ENCODE data around the gene SCAANT1.

SCAANT1 gene

GRCh38 chr3:63932509-63933212, 20.5 kb upstream of the SCAANT1 start:
- peaks cover 31% of the 10 kb centered on the region for H3K4me1 ChIP-seq (ENCODE audit: control insufficient read depth, insufficient read depth, low read length)
- no peak overlapping the region for H3K9ac ChIP-seq (ENCODE audit: low read length)
- peaks cover 11% of the 10 kb centered on the region for H3K36me3 ChIP-seq (ENCODE audit: control insufficient read depth, insufficient read depth, low read length, severe bottlenecking)
- H3K4me3 ChIP-seq (ENCODE audit: low read length): no peak overlapping the region
- no peaks in the 10 kb centered on the region for H3K9me3 ChIP-seq (ENCODE audit: control insufficient read depth, low read length)
- no peaks in the 10 kb centered on the region for H3K27me3 ChIP-seq (replicated peaks; ENCODE audit: control insufficient read depth, insufficient read depth, low read length)
- DNase-seq (ENCODE audit: low read depth): no peak

DNA sequence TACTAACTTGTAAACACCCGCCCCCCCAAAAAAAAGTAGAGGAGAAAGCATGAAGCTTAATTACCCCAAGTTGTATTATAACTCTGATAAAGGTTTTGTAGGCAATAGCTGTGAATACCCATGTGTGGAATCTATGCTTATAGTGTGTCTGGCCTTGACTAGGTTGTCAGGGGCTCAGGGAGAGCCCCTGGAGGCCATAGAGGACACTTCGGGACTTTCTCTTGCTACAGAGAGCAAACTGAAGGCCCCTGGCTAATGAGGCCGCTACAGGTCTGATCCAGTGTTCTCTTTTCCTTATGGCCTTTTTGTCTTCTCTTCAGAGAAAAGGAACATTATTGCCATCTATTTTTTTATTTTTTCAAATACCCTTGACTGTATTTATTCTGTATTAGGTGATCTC, 19.1 kb upstream of the SCAANT1 start:
- peaks cover 13% of the 10 kb centered on the region for H3K36me3 ChIP-seq (ENCODE audit: control insufficient read depth, insufficient read depth, low read length, severe bottlenecking)
- no peak for DNase-seq (ENCODE audit: low read depth)
- H3K4me3 ChIP-seq (ENCODE audit: low read length): no peak overlapping the region
- H3K9me3 ChIP-seq (ENCODE audit: control insufficient read depth, low read length): no peaks in the 10 kb centered on the region
- no peaks in the 10 kb centered on the region for H3K27me3 ChIP-seq (replicated peaks; ENCODE audit: control insufficient read depth, insufficient read depth, low read length)
- no peak overlapping the region for H3K9ac ChIP-seq (ENCODE audit: low read length)
- H3K4me1 ChIP-seq (ENCODE audit: control insufficient read depth, insufficient read depth, low read length): peaks cover 31% of the 10 kb centered on the region

DNA sequence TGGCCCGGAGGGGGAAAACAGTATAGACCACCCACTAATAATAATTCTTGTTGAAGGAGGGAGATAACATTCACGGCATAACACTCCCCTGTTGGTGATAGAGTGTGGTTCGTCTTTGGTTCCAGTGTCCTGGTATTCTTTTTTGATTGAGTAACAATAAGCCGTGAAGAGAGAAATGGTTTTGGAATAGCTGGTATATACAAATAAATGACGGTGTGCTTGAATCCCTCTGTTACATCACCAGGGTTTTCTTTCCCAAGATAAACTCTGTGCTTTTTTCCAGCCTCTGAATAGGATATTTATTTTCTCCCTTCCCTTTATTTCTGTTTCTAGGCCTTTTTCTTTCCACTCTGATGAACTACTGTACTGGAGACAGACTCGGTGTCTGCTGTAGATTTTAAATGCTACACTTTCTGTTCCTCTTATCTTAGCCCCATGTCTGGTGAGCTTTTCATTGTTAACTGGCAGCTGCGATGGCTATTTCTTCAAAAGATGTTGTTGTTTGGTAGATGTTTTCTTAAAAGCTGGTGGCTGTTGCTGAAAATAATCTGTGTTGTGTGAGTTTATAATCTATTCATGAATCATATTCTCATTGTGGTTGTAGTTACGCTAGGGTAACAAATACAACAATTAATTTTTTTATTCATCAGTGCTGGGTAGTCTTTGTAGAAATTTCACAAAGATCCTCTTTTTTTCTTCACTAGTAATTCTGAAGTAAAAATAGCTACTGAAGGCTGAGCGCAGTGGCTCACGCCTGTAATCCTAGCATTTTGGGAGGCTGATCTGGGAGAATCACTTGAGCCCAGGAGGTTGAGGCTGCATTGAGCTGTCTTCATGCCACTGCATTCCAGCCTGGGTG, 15.5 kb upstream of the SCAANT1 start:
- no peaks in the 10 kb centered on the region for H3K27me3 ChIP-seq (replicated peaks; ENCODE audit: control insufficient read depth, insufficient read depth, low read length)
- no peak overlapping the region for H3K9ac ChIP-seq (ENCODE audit: low read length)
- peaks cover 47% of the 10 kb centered on the region for H3K36me3 ChIP-seq (ENCODE audit: control insufficient read depth, insufficient read depth, low read length, severe bottlenecking)
- H3K9me3 ChIP-seq (ENCODE audit: control insufficient read depth, low read length): no peaks in the 10 kb centered on the region
- no peak for DNase-seq (ENCODE audit: low read depth)
- H3K4me3 ChIP-seq (ENCODE audit: low read length): no peak overlapping the region
- H3K4me1 ChIP-seq (ENCODE audit: control insufficient read depth, insufficient read depth, low read length): peaks cover 3% of the 10 kb centered on the region

DNA sequence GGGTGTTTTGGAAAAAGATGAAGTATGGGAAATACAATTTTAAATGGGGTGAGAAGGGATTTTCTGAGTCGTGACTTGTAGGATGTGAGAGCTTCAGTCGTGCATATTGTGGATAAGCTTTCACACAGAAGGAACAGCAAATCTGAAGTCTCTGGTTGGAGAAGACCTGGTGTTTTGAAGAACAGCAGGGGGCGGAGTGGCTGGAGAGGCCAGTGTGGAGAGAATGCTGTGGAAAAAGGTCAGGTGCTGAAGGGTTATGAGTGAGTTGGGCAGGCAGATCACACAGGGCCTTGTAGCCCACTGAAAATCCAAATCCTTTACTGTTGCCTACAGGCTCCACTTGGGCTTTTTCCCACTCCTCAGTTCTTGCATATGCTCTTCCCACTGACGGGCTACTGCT, 14.1 kb upstream of the SCAANT1 start:
- Histone ChIP-seq H3K36me3 (ENCODE audit: control insufficient read depth, insufficient read depth, low read length, severe bottlenecking) (peaks cover 57% of the 10 kb centered on the region), H3K9me3 (ENCODE audit: control insufficient read depth, low read length) (no peaks in the 10 kb centered on the region), H3K4me3 (ENCODE audit: low read length) (no peak overlapping the region), H3K9ac (ENCODE audit: low read length) (no peak overlapping the region), H3K4me1 (ENCODE audit: control insufficient read depth, insufficient read depth, low read length) (no peaks in the 10 kb centered on the region), H3K27me3 (replicated peaks; ENCODE audit: control insufficient read depth, insufficient read depth, low read length) (no peaks in the 10 kb centered on the region)
- DNase-seq (ENCODE audit: low read depth): no peak

DNA sequence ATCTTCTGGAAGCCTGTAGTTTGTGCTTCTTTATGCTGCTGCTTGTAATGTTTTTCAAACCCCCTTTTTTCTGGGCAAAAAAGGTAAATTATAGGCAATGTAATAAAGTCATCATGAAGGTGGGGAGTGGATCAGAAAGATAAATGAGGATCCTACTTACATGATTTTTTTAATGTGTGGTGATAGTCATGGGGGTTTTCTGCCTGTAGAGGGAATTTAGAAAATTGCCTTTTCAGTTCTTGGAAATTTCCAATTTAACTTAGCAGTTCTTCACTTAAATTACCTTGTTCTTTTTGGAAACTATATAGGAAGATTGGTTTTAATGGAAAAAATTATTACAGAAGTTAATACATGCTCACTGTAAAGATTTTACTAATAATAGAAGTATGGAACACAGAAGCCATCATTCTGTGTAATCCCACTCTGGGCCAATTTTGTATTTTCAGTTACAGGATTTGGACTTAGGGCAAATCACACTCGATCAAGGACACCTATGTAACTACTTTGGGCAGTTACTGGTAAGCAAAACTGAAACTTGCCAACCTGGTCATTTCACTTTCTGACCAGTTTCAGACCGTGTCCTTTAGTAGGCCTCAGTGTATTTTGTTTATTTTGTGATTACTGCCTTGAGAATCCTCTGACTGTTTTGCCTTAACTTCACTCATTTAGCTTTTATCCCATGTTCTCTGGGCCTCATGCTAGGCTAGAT, 10.5 kb upstream of the SCAANT1 start:
- Histone ChIP-seq H3K4me1 (ENCODE audit: control insufficient read depth, insufficient read depth, low read length) (peaks cover 30% of the 10 kb centered on the region), H3K4me3 (ENCODE audit: low read length) (no peak overlapping the region), H3K9ac (ENCODE audit: low read length) (no peak overlapping the region), H3K9me3 (ENCODE audit: control insufficient read depth, low read length) (no peaks in the 10 kb centered on the region), H3K27me3 (replicated peaks; ENCODE audit: control insufficient read depth, insufficient read depth, low read length) (no peaks in the 10 kb centered on the region), H3K36me3 (ENCODE audit: control insufficient read depth, insufficient read depth, low read length, severe bottlenecking) (peaks cover 68% of the 10 kb centered on the region)
- DNase-seq (ENCODE audit: low read depth): no peak

- no peak overlapping the region for H3K9ac ChIP-seq (ENCODE audit: low read length)
- no peaks in the 10 kb centered on the region for H3K9me3 ChIP-seq (ENCODE audit: control insufficient read depth, low read length)
- peaks cover 70% of the 10 kb centered on the region for H3K36me3 ChIP-seq (ENCODE audit: control insufficient read depth, insufficient read depth, low read length, severe bottlenecking)
- peaks cover 33% of the 10 kb centered on the region for H3K4me1 ChIP-seq (ENCODE audit: control insufficient read depth, insufficient read depth, low read length)
- DNase-seq (ENCODE audit: low read depth): no peak
- H3K27me3 ChIP-seq (replicated peaks; ENCODE audit: control insufficient read depth, insufficient read depth, low read length): no peaks in the 10 kb centered on the region
- no peak overlapping the region for H3K4me3 ChIP-seq (ENCODE audit: low read length)
These were observed 9.7 kb upstream of the SCAANT1 start for GRCh38 chr3:63921741-63922482.

DNA sequence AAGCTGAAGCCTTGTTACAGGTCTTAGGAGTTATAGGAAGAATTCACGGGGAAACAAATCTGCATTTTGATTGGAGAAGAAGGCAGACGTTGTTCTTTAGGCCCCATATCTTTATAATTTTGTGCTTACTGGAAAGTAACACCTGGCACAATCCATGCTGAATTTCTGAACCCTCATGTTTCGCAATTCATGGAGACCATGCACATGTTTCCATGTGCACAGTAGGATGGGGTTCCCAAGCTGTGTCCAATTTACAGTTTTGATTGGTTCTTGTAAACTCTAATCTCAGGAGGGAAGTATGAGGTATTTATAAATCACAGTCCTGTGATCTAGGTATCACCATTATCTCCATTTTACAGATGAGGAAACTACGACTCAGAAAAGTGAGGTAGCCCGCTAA, 7.8 kb upstream of the SCAANT1 start:
- Histone ChIP-seq H3K4me3 (ENCODE audit: low read length) (no peak overlapping the region), H3K9me3 (ENCODE audit: control insufficient read depth, low read length) (no peaks in the 10 kb centered on the region), H3K4me1 (ENCODE audit: control insufficient read depth, insufficient read depth, low read length) (peaks cover 33% of the 10 kb centered on the region), H3K36me3 (ENCODE audit: control insufficient read depth, insufficient read depth, low read length, severe bottlenecking) (peaks cover 70% of the 10 kb centered on the region), H3K27me3 (replicated peaks; ENCODE audit: control insufficient read depth, insufficient read depth, low read length) (no peaks in the 10 kb centered on the region), H3K9ac (ENCODE audit: low read length) (no peak overlapping the region)
- DNase-seq (ENCODE audit: low read depth): no peak

DNA sequence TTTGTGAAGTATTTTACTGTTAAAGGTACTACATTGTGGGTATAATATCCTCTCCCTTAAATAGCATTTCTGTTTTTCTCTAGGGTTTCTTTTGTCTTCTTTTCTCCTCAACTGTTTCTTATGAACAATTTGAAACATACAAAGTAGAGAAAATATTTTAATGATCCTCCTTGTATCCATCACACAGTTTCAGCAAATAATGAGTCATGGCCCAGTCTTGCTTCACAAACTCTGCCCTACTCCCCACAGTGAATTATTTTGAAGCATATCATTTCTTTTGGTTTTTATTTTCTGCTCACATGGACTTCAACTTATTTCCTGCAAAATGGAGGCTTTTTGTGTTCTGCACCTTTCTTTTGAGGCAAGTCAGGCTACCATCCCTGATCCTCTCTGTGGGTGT, 6.1 kb upstream of the SCAANT1 start:
- peaks cover 47% of the 10 kb centered on the region for H3K4me1 ChIP-seq (ENCODE audit: control insufficient read depth, insufficient read depth, low read length)
- no peaks in the 10 kb centered on the region for H3K27me3 ChIP-seq (replicated peaks; ENCODE audit: control insufficient read depth, insufficient read depth, low read length)
- H3K4me3 ChIP-seq (ENCODE audit: low read length): peak overlapping the region; percentile 14
- peak; percentile 73 for DNase-seq (ENCODE audit: low read depth)
- H3K9ac ChIP-seq (ENCODE audit: low read length): peak overlapping the region; percentile 4
- no peaks in the 10 kb centered on the region for H3K9me3 ChIP-seq (ENCODE audit: control insufficient read depth, low read length)
- peaks cover 55% of the 10 kb centered on the region for H3K36me3 ChIP-seq (ENCODE audit: control insufficient read depth, insufficient read depth, low read length, severe bottlenecking)

GRCh38 chr3:63914312-63914711, 2.1 kb upstream of the SCAANT1 start:
- H3K9ac ChIP-seq (ENCODE audit: low read length): peak overlapping the region; percentile 89
- peak; percentile 75 for DNase-seq (ENCODE audit: low read depth)

DNA sequence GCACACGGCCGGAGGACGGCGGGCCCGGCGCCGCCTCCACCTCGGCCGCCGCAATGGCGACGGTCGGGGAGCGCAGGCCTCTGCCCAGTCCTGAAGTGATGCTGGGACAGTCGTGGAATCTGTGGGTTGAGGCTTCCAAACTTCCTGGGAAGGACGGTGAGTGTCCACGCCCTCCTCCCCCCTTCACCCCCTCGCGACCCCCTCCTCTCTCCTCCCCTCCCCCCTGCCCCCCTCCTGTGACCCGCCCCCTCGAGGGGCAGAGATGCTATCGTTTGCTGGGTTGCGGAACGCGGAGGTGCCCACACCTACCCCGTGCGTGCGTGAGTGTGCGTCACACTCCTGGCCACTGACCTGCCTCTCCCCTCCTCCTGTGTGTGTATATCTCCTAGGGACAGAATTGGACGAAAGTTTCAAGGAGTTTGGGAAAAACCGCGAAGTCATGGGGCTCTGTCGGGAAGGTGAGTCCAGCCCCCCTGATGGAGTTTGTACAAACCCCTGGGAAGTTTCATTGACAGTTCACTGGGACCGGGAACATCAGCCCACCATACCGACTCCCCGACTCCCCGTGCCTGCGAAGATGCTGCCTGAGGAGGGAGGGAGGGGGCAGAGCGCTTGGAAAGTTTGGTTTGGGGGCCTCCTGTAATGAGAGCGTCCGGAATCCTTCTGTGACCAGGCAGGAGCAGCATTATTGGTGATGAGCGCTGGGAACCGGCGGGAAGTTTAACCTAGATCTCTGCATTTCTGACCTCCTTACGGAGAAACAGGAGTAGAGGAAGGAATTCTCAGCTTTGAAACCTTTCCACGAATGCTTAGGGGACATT, 795 bp upstream of the SCAANT1 start:
- peak; percentile 75 for DNase-seq (ENCODE audit: low read depth)
- H3K4me1 ChIP-seq (ENCODE audit: control insufficient read depth, insufficient read depth, low read length): peaks cover 48% of the 10 kb centered on the region
- peaks cover 25% of the 10 kb centered on the region for H3K36me3 ChIP-seq (ENCODE audit: control insufficient read depth, insufficient read depth, low read length, severe bottlenecking)
- H3K9me3 ChIP-seq (ENCODE audit: control insufficient read depth, low read length): no peaks in the 10 kb centered on the region
- H3K9ac ChIP-seq (ENCODE audit: low read length): peak overlapping the region; percentile 89
- no peaks in the 10 kb centered on the region for H3K27me3 ChIP-seq (replicated peaks; ENCODE audit: control insufficient read depth, insufficient read depth, low read length)
- H3K4me3 ChIP-seq (ENCODE audit: low read length): peak overlapping the region; percentile 90

More at GRCh38 chr3:63914312-63914711, 2.1 kb upstream of the SCAANT1 start:
- H3K36me3 ChIP-seq (ENCODE audit: control insufficient read depth, insufficient read depth, low read length, severe bottlenecking): peaks cover 32% of the 10 kb centered on the region
- H3K4me1 ChIP-seq (ENCODE audit: control insufficient read depth, insufficient read depth, low read length): peaks cover 50% of the 10 kb centered on the region
- H3K27me3 ChIP-seq (replicated peaks; ENCODE audit: control insufficient read depth, insufficient read depth, low read length): no peaks in the 10 kb centered on the region
- H3K4me3 ChIP-seq (ENCODE audit: low read length): peak overlapping the region; percentile 90
- no peaks in the 10 kb centered on the region for H3K9me3 ChIP-seq (ENCODE audit: control insufficient read depth, low read length)
